H1 (cell line): ENCODE data around the gene GLDC. TPM values are rescaled to one million over a fixed set of nuclear protein-coding genes. Genes with fewer than 3 reads are reported as not detected.

Experiments
- polyA plus RNA-seq, 7 experiments: library from polyadenylated mRNA; depleted of rRNA in 3 of 7; stranded (reverse) in 5 of 7; unstranded in 2 of 7; fragments of >200 nt in 5 of 7; fragments of 200-250 nt in 2 of 7; gene quantifications; 1 replicate in 5 of 7; 2 replicates in 1 of 7; 4 replicates in 1 of 7; pipeline versions ENCODE4 v1.2.1 to v1.2.3, GENCODE V29; 2011 to 2013; ENCODE audit warnings: missing spikeins in 2 of 7, mixed read lengths in 2 of 7
- total RNA-seq: library from RNA; stranded (reverse); fragmentation: NEBNext Ultra II Directional; extraction: Animal tissue kit (Norgen Biotek cat#: 25700); gene quantifications from 2 replicates; pipeline ENCODE4 v1.2.1, GENCODE V29; 2021
- TF ChIP-seq, protein P1 (sequence below), 3 experiments: IDR thresholded peaks; 1 replicate in 2 of 3; 2 replicates in 1 of 3; pipeline versions ENCODE4 v1.5.1 to v1.6.1; 2011; ENCODE audit warnings: low read length in 3 of 3, mild to moderate bottlenecking in 3 of 3, inconsistent platforms in 2 of 3, low read depth in 1 of 3, moderate library complexity in 1 of 3; ENCODE audit not compliant: insufficient read depth in 1 of 3; ENCODE audit errors: control extremely low read depth in 1 of 3

GLDC gene
- total and polyA plus RNA-seq, 2 of the 8 experiments (the other 6 are each of a cell fraction or from before 2014, with no cell fraction given), result 48.8 to 101 TPM

GRCh38 chr9:6611865-6612264, 33.7 kb downstream of the GLDC start (continued):
- TF ChIP-seq, protein P1, sequence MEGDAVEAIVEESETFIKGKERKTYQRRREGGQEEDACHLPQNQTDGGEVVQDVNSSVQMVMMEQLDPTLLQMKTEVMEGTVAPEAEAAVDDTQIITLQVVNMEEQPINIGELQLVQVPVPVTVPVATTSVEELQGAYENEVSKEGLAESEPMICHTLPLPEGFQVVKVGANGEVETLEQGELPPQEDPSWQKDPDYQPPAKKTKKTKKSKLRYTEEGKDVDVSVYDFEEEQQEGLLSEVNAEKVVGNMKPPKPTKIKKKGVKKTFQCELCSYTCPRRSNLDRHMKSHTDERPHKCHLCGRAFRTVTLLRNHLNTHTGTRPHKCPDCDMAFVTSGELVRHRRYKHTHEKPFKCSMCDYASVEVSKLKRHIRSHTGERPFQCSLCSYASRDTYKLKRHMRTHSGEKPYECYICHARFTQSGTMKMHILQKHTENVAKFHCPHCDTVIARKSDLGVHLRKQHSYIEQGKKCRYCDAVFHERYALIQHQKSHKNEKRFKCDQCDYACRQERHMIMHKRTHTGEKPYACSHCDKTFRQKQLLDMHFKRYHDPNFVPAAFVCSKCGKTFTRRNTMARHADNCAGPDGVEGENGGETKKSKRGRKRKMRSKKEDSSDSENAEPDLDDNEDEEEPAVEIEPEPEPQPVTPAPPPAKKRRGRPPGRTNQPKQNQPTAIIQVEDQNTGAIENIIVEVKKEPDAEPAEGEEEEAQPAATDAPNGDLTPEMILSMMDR (IDR thresholded peaks at IDR 0.05; ENCODE audit: control extremely low read depth in 1 of 3, insufficient read depth in 1 of 3, low read depth in 1 of 3, low read length in 3 of 3), result no peak
- TF ChIP-seq, all 59 proteins: peak for 0
